T47D (cell line): ENCODE measurements around the gene AUTS2.

Experiments
- DNase-seq, 2 experiments: peaks; one replicate each; pipeline versions ENCODE4 v3.0.0 to v3.0.0-alpha.2; 2011 to 2012; ENCODE audit warnings: low read depth in 1 of 2, low spot score in 1 of 2
- JUND ChIP-seq: IDR thresholded peaks from 2 replicates; pipeline ENCODE4 v1.6.1; 2012; ENCODE audit warnings: low read depth
- in situ Hi-C: cut with HindIII; loops from 2 replicates; pipeline ENCODE4 v1.10.0; 2016; ENCODE audit warnings: low sequenced_read_pairs, low pct_unique_long_range_greater_than_20kb

AUTS2 gene

GRCh38 chr7:69638674-69639073 is 40.4 kb downstream of the AUTS2 start:
- in situ Hi-C loops: no loop called here
- no peak for TF ChIP-seq JUND
- DNase-seq: no peak

- TF ChIP-seq JUND: no peak
- in situ Hi-C loops: no loop called here
- no peak for DNase-seq
These were observed 41.9 kb downstream of the AUTS2 start for GRCh38 chr7:69640216-69640615.

- TF ChIP-seq JUND: no peak
- no peak for DNase-seq
- in situ Hi-C loops: no loop called here
These were observed 42.8 kb downstream of the AUTS2 start for GRCh38 chr7:69640925-69641594.

- in situ Hi-C loops: no loop called here
- no peak for TF ChIP-seq JUND
- DNase-seq: no peak
These were observed 45.0 kb downstream of the AUTS2 start for GRCh38 chr7:69643265-69643664.

- TF ChIP-seq JUND: no peak
- in situ Hi-C loops: no loop called here
- no peak for DNase-seq
These were observed 45.6 kb downstream of the AUTS2 start for GRCh38 chr7:69643708-69644445.

- in situ Hi-C loops: no loop called here
- no peak for DNase-seq
- no peak for TF ChIP-seq JUND
These were observed 47.4 kb downstream of the AUTS2 start for GRCh38 chr7:69645683-69646082.

- no peak for TF ChIP-seq JUND
- no peak for DNase-seq
- in situ Hi-C loops: no loop called here
These were observed 52.9 kb downstream of the AUTS2 start for GRCh38 chr7:69651101-69651590.

- TF ChIP-seq JUND: no peak
- no peak for DNase-seq
- in situ Hi-C loops: no loop called here
These were observed 54.8 kb downstream of the AUTS2 start for GRCh38 chr7:69652947-69653701.

- DNase-seq: no peak
- no peak for TF ChIP-seq JUND
- in situ Hi-C loops: no loop called here
These were observed 55.5 kb downstream of the AUTS2 start for GRCh38 chr7:69653806-69654205.

GRCh38 chr7:69654381-69654780 is 56.1 kb downstream of the AUTS2 start:
- in situ Hi-C loops: no loop called here
- peak in 1 of 2 experiments; percentile 85 for DNase-seq
- TF ChIP-seq JUND: no peak

- no peak for DNase-seq
- TF ChIP-seq JUND: no peak
- in situ Hi-C loops: no loop called here
These were observed 56.8 kb downstream of the AUTS2 start for GRCh38 chr7:69654849-69655707.

- TF ChIP-seq JUND: no peak
These were observed 57.8 kb downstream of the AUTS2 start for GRCh38 chr7:69656077-69656476.

More at GRCh38 chr7:69656077-69656476, 57.8 kb downstream of the AUTS2 start:
- in situ Hi-C loops: no loop called here
- no peak for DNase-seq
